ENCODE measurements around the gene COPZ2. TPM values are rescaled to one million over a fixed set of nuclear protein-coding genes. Genes with fewer than 3 reads are reported as not detected.

Gene COPZ2
- total RNA-seq, 1 experiment from 2014 or later, result not detected

- Histone ChIP-seq H4K20me1 (ENCODE audit: insufficient read depth) (no peaks in the 10 kb centered on the region; the same call in 1 of the 2 replicates), H3K9me2 (ENCODE audit: insufficient read depth) (no peaks in the 10 kb centered on the region), H3K4me2 (ENCODE audit: low read length) (no peak overlapping the region), H3K9me3 (ENCODE audit: control insufficient read depth in 1 of 2, insufficient read depth in 1 of 2, low read depth in 1 of 2, low read length in 2 of 2) (no peaks in the 10 kb centered on the region), H3K27me3 (ENCODE audit: insufficient read depth, low read length) (no peaks in the 10 kb centered on the region), H3K36me3 (ENCODE audit: control insufficient read depth in 1 of 2, insufficient read depth in 2 of 2, low read length in 2 of 2) (peaks cover 39 to 47% of the 10 kb centered on the region in 2 experiments), H3K27ac (ENCODE audit: low read depth, low read length) (no peak overlapping the region), H3K4me3 (replicated peaks in 1 of 2; ENCODE audit: low read depth in 1 of 2, low read length in 2 of 2) (no peak overlapping the region), H3K79me2 (ENCODE audit: insufficient read depth, low read length) (peaks cover 3% of the 10 kb centered on the region; the same call in 1 of the 2 replicates), H3K9ac (ENCODE audit: low read length) (no peak overlapping the region), H2AFZ (ENCODE audit: low read depth, low read length, poor library complexity, severe bottlenecking) (no peak overlapping the region), H3K4me1 (ENCODE audit: control insufficient read depth in 1 of 2, insufficient read depth in 2 of 2, low read length in 2 of 2) (no peaks in the 10 kb centered on the region)
- BruUV-seq (replicated peaks), result no TSS peak
- intact Hi-C loops (cut with micrococcal nuclease), result no loop called here
- POLR2A ChIA-PET, result interaction anchor here (1.2 to 13.2 kb wide), 2 partner anchors 9 to 15 kb away, joined by 4 to 114 read pairs; partner anchors contain the start of gene NFE2L1
- DNase-seq (ENCODE audit: low read depth, low spot score) (no peak), ATAC-seq (no peak)
- no peak for TF ChIP-seq CBX3 (IDR thresholded peaks at IDR 0.05; ENCODE audit: low read depth)
- TF ChIP-seq POLR2AphosphoS5 (IDR thresholded peaks at IDR 0.05; ENCODE audit: low read depth, low read length), result peak; percentile 23; the same call in 1 of the 2 replicates
- RAD21 ChIA-PET (ENCODE audit: low non-redundant PET in 1 of 2, low total read pairs in 2 of 2, uncharacterized antibody in 2 of 2, unreplicated experiment in 2 of 2), result no interaction called here
- CTCF ChIA-PET, result interaction anchor here (1.2 kb wide), 1 partner anchor 39 kb away, joined by 5 read pairs; no protein-coding TSS in a partner anchor
Measured at GRCh38 chr17:48064638-48065037, 27.0 kb upstream of the COPZ2 start.

GRCh38 chr17:48062273-48062672 is 24.7 kb upstream of the COPZ2 start:
- H3K36me3 ChIP-seq (ENCODE audit: control insufficient read depth in 1 of 2, insufficient read depth in 2 of 2, low read length in 2 of 2), result peaks cover 49 to 62% of the 10 kb centered on the region in 2 experiments
- no peak for TF ChIP-seq POLR2A (IDR thresholded peaks at IDR 0.05; ENCODE audit: borderline replicate concordance, extremely low read depth, insufficient read depth, insufficient read length)
- TF ChIP-seq ZNF274 (IDR thresholded peaks at IDR 0.05; ENCODE audit: low read depth, low read length), result no peak
- TF ChIP-seq POLR2AphosphoS5 (IDR thresholded peaks at IDR 0.05; ENCODE audit: low read depth, low read length), result peak; percentile 10; the same call in 1 of the 2 replicates
- TF ChIP-seq ELF1 (IDR thresholded peaks at IDR 0.05; ENCODE audit: borderline replicate concordance, low read depth), result no peak
- H3K9me3 ChIP-seq (ENCODE audit: control insufficient read depth in 1 of 2, insufficient read depth in 1 of 2, low read depth in 1 of 2, low read length in 2 of 2), result no peaks in the 10 kb centered on the region
- no peak overlapping the region for H3K4me2 ChIP-seq (ENCODE audit: low read length)
- ChIA-PET POLR2A (interaction anchor here (13.2 kb wide), 1 partner anchor 13 kb away, joined by 114 read pairs; the partner anchor contains the start of gene NFE2L1), RAD21 (ENCODE audit: low non-redundant PET in 1 of 2, low total read pairs in 2 of 2, uncharacterized antibody in 2 of 2, unreplicated experiment in 2 of 2) (no interaction called here), CTCF (no interaction called here)
- H3K9ac ChIP-seq (ENCODE audit: low read length), result no peak overlapping the region
- no peaks in the 10 kb centered on the region for H3K9me2 ChIP-seq (ENCODE audit: insufficient read depth)
- no TSS peak for BruUV-seq (replicated peaks)
- H4K20me1 ChIP-seq (ENCODE audit: insufficient read depth), result no peaks in the 10 kb centered on the region; the same call in 1 of the 2 replicates
- H3K4me1 ChIP-seq (ENCODE audit: control insufficient read depth in 1 of 2, insufficient read depth in 2 of 2, low read length in 2 of 2), result no peaks in the 10 kb centered on the region
- DNase-seq (ENCODE audit: low read depth, low spot score) (no peak), ATAC-seq (no peak)
- no peak overlapping the region for H2AFZ ChIP-seq (ENCODE audit: low read depth, low read length, poor library complexity, severe bottlenecking)
- H3K79me2 ChIP-seq (ENCODE audit: insufficient read depth, low read length), result peaks cover 14% of the 10 kb centered on the region; the same call in 1 of the 2 replicates
- H3K27ac ChIP-seq (ENCODE audit: low read depth, low read length), result no peak overlapping the region
- intact Hi-C loops (cut with micrococcal nuclease), result no loop called here
- no peak overlapping the region for H3K4me3 ChIP-seq (replicated peaks in 1 of 2; ENCODE audit: low read depth in 1 of 2, low read length in 2 of 2)
- H3K27me3 ChIP-seq (ENCODE audit: insufficient read depth, low read length), result no peaks in the 10 kb centered on the region

All from HCT116 (cell line).